Measurements from ENCODE around the gene AKR1C2.

AKR1C2 gene

GRCh38 chr10:4939224-4940072, 64.2 kb downstream of the AKR1C2 start:
- H3K4me3 ChIP-seq (ENCODE audit: low read depth, low read length), result no peak overlapping the region
- DNase-seq (ENCODE audit: low read depth), result no peak
- TF ChIP-seq CTCF (IDR thresholded peaks at IDR 0.05; ENCODE audit: insufficient read depth, low read depth, low read length, missing control alignments), result no peak
